Rectal smooth muscle tissue (tissue), 1 donor: ENCODE data around the gene PRR18.

Experiments used
- H3K27ac ChIP-seq: one replicate; pipeline ENCODE4 v1.7.0; 2013; ENCODE audit warnings: low read depth, low read length, inconsistent platforms
- H3K27me3 ChIP-seq: one replicate; pipeline ENCODE4 v1.7.0; 2013; ENCODE audit warnings: low read length; ENCODE audit not compliant: control insufficient read depth, insufficient read depth
- H3K36me3 ChIP-seq: one replicate; pipeline ENCODE4 v1.7.0; 2013; ENCODE audit warnings: low read length; ENCODE audit not compliant: control insufficient read depth, insufficient read depth
- H3K4me1 ChIP-seq: one replicate; pipeline ENCODE4 v1.7.0; 2013; ENCODE audit warnings: low read length; ENCODE audit not compliant: control insufficient read depth, insufficient read depth
- H3K4me3 ChIP-seq: one replicate; pipeline ENCODE4 v1.7.0; 2013; ENCODE audit warnings: low read length
- H3K9ac ChIP-seq: one replicate; pipeline ENCODE4 v1.7.0; 2013; ENCODE audit warnings: low read length

PRR18 gene

DNA sequence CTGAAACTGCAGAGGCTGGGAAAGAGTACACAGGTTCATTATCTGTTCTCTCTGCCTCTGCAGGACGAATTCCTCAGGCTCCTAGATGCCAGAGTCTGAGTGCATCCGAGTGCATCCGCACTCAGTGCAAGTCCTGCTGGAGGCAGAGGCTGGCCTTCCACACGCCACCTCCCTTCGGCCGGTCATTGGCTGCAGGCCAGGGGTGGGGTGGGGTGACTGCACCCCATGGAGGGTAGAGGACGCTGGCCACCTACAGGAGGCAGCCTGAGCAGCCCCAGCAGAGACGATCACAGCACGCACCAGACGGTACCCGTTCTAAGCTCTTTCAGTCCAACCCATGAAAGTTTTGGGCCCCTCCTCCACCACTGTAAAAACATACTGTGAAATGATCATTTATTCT, 22.4 kb upstream of the PRR18 start:
- Histone ChIP-seq H3K4me3 (no peak overlapping the region), H3K4me1 (no peaks in the 10 kb centered on the region), H3K27ac (no peak overlapping the region), H3K9ac (no peak overlapping the region), H3K27me3 (no peaks in the 10 kb centered on the region), H3K36me3 (peaks cover 4% of the 10 kb centered on the region)

DNA sequence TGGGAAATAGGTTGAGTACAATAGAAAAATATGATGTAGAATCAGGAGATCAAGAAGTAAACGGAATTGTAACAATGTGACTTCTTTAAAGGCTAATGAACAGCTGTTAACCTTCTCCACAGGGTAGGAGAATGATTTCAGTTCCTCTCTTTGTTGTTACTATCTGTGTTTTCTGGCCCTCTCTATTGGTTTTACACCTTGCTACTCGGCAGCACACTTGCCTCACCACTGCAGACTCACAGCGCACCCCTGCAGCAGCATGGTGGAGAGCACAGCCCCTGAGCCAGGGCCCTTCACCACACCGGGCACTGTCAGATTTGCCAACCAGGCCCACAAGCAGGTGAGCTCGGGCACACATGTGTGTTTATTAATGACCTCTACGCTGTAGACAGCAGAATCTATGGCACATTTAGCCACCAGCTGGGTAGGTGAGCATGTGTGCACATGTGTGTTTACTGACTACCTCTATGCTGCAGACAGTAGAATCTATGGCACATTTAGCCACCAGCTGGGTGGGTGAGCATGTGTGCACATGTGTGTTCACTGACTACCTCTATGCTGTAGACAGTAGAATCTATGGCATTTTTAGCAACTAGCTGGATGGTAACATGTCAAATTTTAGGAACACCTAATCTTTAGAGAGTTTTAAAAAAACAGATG, 17.3 kb upstream of the PRR18 start:
- Histone ChIP-seq H3K27me3 (no peaks in the 10 kb centered on the region), H3K4me1 (no peaks in the 10 kb centered on the region), H3K9ac (no peak overlapping the region), H3K4me3 (no peak overlapping the region), H3K27ac (no peak overlapping the region), H3K36me3 (peaks cover 14% of the 10 kb centered on the region)

DNA sequence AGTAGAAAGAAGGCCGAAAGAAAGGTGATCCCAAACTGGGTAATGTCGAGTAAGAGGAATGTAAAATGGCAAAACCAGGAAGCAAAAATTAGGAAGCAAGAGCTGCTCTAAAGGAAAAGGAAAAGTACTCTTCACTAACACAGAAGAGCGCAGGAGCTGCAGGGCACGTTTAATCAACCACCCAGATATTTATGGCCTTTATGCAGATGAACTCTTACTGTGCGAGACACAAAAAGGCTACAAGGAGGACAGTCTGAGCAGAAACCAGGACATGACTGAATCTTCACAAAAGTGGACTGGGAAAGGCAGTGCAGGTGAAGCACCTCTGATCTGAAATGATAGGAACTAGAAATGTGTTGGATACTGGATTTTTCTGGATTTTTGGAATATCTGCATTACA, 15.2 kb upstream of the PRR18 start:
- Histone ChIP-seq H3K4me1 (no peaks in the 10 kb centered on the region), H3K27me3 (no peaks in the 10 kb centered on the region), H3K27ac (no peak overlapping the region), H3K36me3 (peaks cover 17% of the 10 kb centered on the region), H3K4me3 (no peak overlapping the region), H3K9ac (no peak overlapping the region)

DNA sequence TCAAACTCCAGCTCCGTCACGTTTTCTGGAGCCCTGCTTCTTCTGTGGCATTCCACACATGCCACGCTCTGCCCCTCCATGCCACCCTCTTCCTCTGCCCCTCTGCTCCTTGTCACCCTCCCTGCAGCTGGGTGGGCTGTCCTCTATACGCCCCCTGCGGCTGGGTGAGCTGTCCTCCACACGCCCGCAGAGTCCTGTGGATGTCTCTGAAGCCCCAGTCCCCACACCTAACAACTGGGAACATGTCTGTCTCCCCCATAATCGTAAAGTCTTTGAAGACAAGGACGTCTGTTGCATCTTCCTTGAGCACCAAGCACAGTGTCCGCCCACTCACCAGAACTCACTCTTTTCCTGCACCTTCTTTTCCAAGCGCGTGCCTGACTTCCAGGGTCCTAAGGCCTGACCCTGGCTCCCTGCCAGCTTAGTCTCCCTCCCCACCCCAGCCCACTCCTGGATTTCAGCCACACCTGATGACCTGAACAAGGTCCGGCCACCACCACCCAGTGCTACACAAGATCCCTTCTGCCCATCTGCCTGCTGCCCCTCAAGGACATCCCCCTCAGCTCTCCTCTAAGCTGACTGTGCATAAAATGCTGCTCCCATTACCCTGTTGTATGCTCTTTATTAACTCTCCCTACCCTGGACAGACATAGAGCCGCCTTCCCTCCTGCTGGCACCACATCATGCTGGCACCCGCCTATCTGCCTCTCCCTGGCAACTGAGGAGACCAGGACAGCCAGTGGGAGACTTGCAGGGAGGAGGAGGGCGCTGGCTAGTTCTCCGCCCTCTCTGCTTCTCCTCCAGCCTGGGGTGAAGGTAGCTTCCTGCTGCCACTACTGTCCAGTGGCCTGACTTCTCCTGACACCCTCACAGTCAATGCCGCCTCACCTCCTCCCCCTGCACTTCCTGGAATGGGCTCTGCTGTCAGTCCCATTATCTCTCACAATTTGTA, 10.7 kb upstream of the PRR18 start:
- Histone ChIP-seq H3K27ac (no peak overlapping the region), H3K36me3 (peaks cover 10% of the 10 kb centered on the region), H3K9ac (no peak overlapping the region), H3K27me3 (no peaks in the 10 kb centered on the region), H3K4me3 (no peak overlapping the region), H3K4me1 (no peaks in the 10 kb centered on the region)

DNA sequence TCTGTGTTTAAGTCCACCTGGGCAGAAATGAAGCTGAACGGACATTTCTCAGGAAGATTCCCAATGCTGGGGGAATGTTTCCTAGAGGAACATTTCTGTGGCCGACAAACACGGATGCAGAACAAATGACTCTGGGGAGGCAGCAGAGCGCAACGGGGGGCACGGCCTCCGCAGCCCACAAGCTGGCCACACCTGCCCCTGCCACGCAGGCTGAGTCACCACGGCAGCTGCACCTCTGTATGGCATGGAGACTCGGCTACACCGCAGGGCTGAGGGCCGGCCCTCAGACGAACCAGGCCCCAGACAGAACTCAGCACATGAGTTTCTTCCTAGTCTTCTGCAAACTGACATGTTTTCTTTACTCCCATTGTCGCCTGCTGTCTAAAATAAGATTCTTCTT, 10.0 kb upstream of the PRR18 start:
- H3K36me3 ChIP-seq, result peaks cover 6% of the 10 kb centered on the region
- H3K4me3 ChIP-seq, result no peak overlapping the region
- no peak overlapping the region for H3K27ac ChIP-seq
- no peak overlapping the region for H3K9ac ChIP-seq
- H3K27me3 ChIP-seq, result no peaks in the 10 kb centered on the region
- H3K4me1 ChIP-seq, result no peaks in the 10 kb centered on the region

DNA sequence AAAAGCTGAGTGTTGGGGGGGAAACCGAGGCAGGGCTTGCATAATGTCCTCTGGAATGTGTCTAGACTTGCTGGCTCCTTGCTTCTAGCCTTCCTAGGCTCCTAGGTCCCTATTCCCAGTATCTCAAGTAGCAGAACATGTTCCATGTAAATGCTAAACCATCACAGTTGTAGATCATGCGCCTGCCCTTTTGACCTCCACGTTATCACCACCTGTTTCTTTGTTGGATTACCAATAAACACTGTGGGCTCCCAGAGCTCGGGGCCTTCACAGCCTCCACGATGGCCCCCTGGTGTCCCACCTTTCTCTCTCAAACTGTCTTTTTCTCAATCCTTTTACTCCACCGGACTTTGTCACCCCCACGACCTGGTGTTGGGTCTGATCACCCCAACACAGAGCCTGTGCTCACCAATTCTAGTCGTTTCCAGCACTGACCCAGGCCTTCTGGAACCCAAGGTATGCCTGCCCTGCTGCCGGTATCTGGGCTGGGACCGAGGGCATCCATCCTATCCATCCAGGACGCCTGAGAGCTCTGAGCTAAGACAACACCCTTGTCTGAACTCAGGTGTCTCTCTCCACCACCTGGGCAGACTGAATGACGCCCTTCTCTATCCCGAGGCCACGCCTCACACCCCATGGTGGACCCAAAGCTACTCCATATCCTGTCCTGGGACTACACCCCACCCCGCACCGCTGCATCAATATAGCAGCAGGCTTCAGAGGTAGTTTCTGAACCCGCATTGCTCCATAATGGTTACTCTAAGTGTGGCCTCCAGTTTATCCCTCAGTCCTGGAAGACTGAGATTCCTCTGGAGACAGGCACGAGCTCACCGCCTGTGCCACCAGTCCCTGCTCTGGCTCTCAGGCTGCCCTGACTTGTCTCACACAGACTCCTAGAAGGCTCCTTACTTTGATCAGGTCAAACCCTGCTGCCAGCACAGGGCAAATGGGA, 9.3 kb upstream of the PRR18 start:
- no peak overlapping the region for H3K27ac ChIP-seq
- no peaks in the 10 kb centered on the region for H3K27me3 ChIP-seq
- H3K4me3 ChIP-seq, result no peak overlapping the region

DNA sequence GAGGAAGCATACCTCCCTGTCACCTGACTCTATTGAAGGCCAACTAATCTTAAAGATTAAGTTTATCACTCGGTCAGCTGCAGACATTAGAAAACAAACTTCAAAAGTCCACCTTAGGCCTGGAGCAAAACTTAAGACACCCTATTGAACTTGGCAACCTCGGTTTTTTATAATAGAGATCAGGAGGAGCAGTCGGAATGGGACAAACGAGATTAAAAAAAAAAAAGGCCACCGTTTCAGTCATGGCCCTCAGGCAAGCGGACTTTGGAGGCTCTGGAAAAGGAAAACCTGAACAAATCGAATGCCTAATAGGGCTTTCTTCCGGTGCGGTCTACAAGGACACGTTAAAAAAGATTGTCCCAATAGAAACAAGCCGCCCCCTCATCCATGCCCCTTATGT, 7.2 kb upstream of the PRR18 start:
- Histone ChIP-seq H3K27me3 (no peaks in the 10 kb centered on the region), H3K9ac (no peak overlapping the region), H3K4me3 (no peak overlapping the region), H3K36me3 (peaks cover 3% of the 10 kb centered on the region), H3K27ac (no peak overlapping the region), H3K4me1 (no peaks in the 10 kb centered on the region)

More for the DNA sequence above, 9.3 kb upstream of the PRR18 start:
- Histone ChIP-seq H3K36me3 (peaks cover 6% of the 10 kb centered on the region), H3K9ac (no peak overlapping the region), H3K4me1 (no peaks in the 10 kb centered on the region)

DNA sequence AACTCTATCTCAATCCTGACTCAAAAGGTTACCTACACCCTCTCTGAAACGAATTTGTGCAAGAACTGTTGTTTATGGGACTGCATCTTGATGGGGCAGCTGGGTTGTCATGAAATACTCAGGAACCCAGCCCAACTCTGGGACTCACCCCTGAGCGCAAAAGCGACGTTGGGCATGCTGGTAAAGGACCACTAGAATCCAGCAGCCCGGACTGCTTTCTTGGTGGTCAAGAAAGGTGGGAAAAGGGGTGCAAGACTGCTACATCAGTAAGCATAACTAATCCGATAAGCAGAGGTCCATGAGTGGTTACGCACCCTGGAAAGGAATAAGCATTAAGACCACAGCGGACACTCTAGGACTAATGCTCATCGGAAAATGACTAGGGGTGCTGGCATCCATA, 6.3 kb upstream of the PRR18 start:
- Histone ChIP-seq H3K36me3 (peaks cover 3% of the 10 kb centered on the region), H3K9ac (no peak overlapping the region), H3K27me3 (no peaks in the 10 kb centered on the region), H3K4me3 (no peak overlapping the region), H3K27ac (no peak overlapping the region), H3K4me1 (no peaks in the 10 kb centered on the region)

DNA sequence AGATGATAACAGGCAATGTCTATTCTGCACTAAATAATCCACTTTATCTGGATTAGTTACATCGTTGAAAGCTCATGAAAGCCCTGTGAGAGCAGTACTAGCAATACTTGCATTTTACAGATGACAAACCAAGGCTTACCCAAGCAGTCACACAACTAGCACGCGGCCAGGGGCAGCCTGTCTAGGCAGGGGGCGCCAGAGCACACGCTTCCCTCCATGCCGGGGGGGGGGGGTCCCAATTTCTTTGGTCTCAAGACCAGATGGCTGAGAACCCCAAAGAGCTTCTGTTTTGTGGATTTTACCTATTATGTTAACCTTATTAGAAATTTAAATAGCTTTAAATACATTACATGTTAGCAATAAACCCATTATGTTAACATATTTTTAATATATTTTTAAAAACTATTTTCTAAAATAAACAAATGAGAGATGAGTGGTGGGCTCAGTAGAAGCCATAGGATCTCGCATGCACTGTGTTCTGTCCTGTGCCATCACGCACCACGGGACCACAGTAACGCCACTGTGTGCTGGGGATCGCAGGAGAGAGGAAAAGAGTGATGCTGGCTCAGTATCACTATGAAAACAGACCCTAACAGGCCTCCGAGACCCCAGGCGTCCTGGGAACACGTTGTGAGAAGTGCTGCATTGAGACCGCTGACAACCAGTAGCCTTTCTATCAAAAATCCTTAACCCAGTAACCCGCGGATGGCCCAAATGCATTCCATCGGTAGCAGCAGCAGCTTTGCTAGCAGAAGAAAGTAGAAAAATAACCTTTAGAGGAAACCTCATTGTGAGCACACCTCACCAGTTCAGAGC, 5.3 kb upstream of the PRR18 start:
- no peak overlapping the region for H3K9ac ChIP-seq
- H3K27ac ChIP-seq, result no peak overlapping the region
- H3K4me3 ChIP-seq, result no peak overlapping the region
- H3K36me3 ChIP-seq, result no peaks in the 10 kb centered on the region
- no peaks in the 10 kb centered on the region for H3K27me3 ChIP-seq
- no peaks in the 10 kb centered on the region for H3K4me1 ChIP-seq

DNA sequence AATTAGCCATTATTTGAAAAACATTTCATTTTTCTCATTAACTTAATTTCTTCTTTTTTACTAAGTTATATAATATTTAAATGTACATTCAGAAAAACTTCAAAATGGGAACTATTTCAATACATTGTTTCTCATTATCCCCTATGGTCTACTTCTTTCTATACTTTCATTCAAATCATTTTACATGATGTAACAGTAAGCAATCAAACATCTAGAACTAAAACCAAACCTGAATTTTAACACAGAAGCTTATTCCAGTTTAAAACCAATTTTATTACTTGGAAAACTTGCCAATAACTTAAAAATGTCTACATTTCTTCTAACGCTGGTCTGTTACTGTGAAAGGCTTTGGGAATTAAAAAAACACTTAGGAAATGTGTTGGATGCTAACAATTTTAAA, 4.6 kb upstream of the PRR18 start:
- Histone ChIP-seq H3K9ac (no peak overlapping the region), H3K4me1 (no peaks in the 10 kb centered on the region), H3K27ac (no peak overlapping the region)

DNA sequence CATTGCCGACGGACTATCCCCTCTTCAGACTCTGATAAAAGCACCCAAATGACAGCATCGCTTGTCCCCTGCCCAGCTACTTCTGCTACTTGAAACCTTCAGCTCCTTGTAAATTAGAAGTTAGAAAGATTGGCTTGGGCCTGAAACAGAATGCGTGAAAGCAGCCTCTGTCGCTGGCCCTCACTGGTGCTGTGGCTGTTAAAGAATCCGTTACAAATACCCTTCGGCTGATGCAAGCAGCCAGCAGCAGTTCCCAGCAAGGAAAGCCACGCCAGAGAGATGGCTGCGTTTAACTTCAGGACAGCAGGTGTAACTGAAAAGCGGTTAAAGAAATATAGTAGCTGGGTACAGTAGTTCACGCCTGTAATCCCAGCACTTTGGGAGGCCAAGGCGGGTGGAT, 2.4 kb upstream of the PRR18 start:
- H3K9ac ChIP-seq, result no peak overlapping the region
- no peak overlapping the region for H3K4me3 ChIP-seq
- no peaks in the 10 kb centered on the region for H3K36me3 ChIP-seq
- H3K4me1 ChIP-seq, result no peaks in the 10 kb centered on the region
- no peak overlapping the region for H3K27ac ChIP-seq
- H3K27me3 ChIP-seq, result peaks cover 13% of the 10 kb centered on the region

More for the DNA sequence above, 4.6 kb upstream of the PRR18 start:
- Histone ChIP-seq H3K36me3 (no peaks in the 10 kb centered on the region), H3K4me3 (no peak overlapping the region), H3K27me3 (peaks cover 4% of the 10 kb centered on the region)
